Neural progenitor cell (in vitro differentiated cells): ENCODE data around the gene LRRC28. TPM values are rescaled to one million over a fixed set of nuclear protein-coding genes. Genes with fewer than 3 reads are reported as not detected.

Source experiments
- DNase-seq: peaks from one replicate; pipeline ENCODE4 v3.0.0-alpha.2; 2016; ENCODE audit warnings: low spot score
- H2AFZ ChIP-seq: fragments of 200-600 bp; sonication (generic); replicated peaks from 2 replicates; pipeline ENCODE4 v1.6.1; 2016; ENCODE audit warnings: antibody characterized with exemption
- H3F3A ChIP-seq: fragments of 200-600 bp; sonication (generic); 2 replicates; pipeline ENCODE4 v1.6.1; 2016; ENCODE audit warnings: antibody characterized with exemption, low read depth
- H3K27ac ChIP-seq: fragments of 200-600 bp; sonication (generic); 2 replicates; pipeline ENCODE4 v1.5.1; 2016; ENCODE audit warnings: mild to moderate bottlenecking
- H3K27me3 ChIP-seq: fragments of 200-600 bp; sonication (generic); 2 replicates; pipeline ENCODE4 v1.6.1; 2016; ENCODE audit warnings: mild to moderate bottlenecking, moderate library complexity
- H3K36me3 ChIP-seq: fragments of 200-600 bp; sonication (generic); 2 replicates; pipeline ENCODE4 v1.5.1; 2016
- H3K4me1 ChIP-seq: fragments of 200-600 bp; sonication (generic); 2 replicates; pipeline ENCODE4 v1.6.1; 2016; ENCODE audit warnings: mixed run types
- H3K4me2 ChIP-seq: fragments of 200-600 bp; sonication (generic); 2 replicates; pipeline ENCODE4 v1.6.1; 2016
- H3K4me3 ChIP-seq: fragments of 200-600 bp; sonication (generic); 2 replicates; pipeline ENCODE4 v1.5.1; 2016
- H3K79me2 ChIP-seq: fragments of 200-600 bp; sonication (generic); 2 replicates; pipeline ENCODE4 v1.6.1; 2016; ENCODE audit warnings: low read depth
- H3K9ac ChIP-seq: fragments of 200-600 bp; sonication (generic); 2 replicates; pipeline ENCODE4 v1.6.1; 2016
- H3K9me3 ChIP-seq: fragments of 200-600 bp; sonication (generic); 2 replicates; pipeline ENCODE4 v1.5.1; 2016; ENCODE audit warnings: low read depth
- H4K20me1 ChIP-seq: fragments of 200-600 bp; sonication (generic); 2 replicates; pipeline ENCODE4 v1.6.1; 2016; ENCODE audit warnings: low read depth
- H3K27ac Mint-ChIP-seq: 3 replicates; pipeline ENCODE4 v1.8.0; 2021; ENCODE audit warnings: mixed read lengths
- H3K27me3 Mint-ChIP-seq: 2 replicates; pipeline ENCODE4 v1.8.0; 2022; ENCODE audit warnings: low read depth, mild to moderate bottlenecking, inconsistent platforms, moderate library complexity, mixed read lengths; ENCODE audit not compliant: insufficient read depth
- H3K36me3 Mint-ChIP-seq: 3 replicates; pipeline ENCODE4 v1.8.0; 2021; ENCODE audit warnings: mixed read lengths
- H3K4me1 Mint-ChIP-seq: 3 replicates; pipeline ENCODE4 v1.8.0; 2021; ENCODE audit warnings: mixed read lengths
- H3K4me3 Mint-ChIP-seq: 3 replicates; pipeline ENCODE4 v1.8.0; 2021; ENCODE audit warnings: mild to moderate bottlenecking, moderate library complexity, mixed read lengths
- H3K9me3 Mint-ChIP-seq: 3 replicates; pipeline ENCODE4 v1.8.0; 2020; ENCODE audit warnings: mixed read lengths
- CTCF ChIP-seq: fragments of 200-600 bp; sonication (generic); IDR thresholded peaks from 2 replicates; pipeline ENCODE4 v1.5.1; 2017; ENCODE audit warnings: antibody characterized with exemption, mild to moderate bottlenecking
- EZH2 ChIP-seq: fragments of 200-600 bp; sonication (generic); IDR thresholded peaks from 2 replicates; pipeline ENCODE4 v1.6.1; 2017; ENCODE audit warnings: antibody characterized with exemption, mild to moderate bottlenecking, moderate library complexity
- EZH2phosphoT487 ChIP-seq: fragments of 200-600 bp; sonication (generic); IDR thresholded peaks from 2 replicates; pipeline ENCODE4 v1.6.1; 2017; ENCODE audit warnings: antibody characterized with exemption
- total RNA-seq: library from RNA; depleted of rRNA; stranded (reverse); fragments of >200 nt; gene quantifications from 2 replicates; pipeline ENCODE4 v1.2.3, GENCODE V29; 2015; ENCODE audit warnings: low replicate concordance

LRRC28 gene
- total RNA-seq, 1 donor from 2014 or later: 34.5 TPM

GRCh38 chr15:99333413-99333812 lies 82.1 kb downstream of the LRRC28 start:
- Histone ChIP-seq H4K20me1 (no peaks in the 10 kb centered on the region), H3K79me2 (no peaks in the 10 kb centered on the region), H3K9ac (no peak overlapping the region), H3K4me2 (no peak overlapping the region), H3K4me3 (no peak overlapping the region), H3K36me3 (no peaks in the 10 kb centered on the region), H3F3A (no peaks in the 10 kb centered on the region), H3K9me3 (no peaks in the 10 kb centered on the region), H2AFZ (no peak overlapping the region), H3K27me3 (no peaks in the 10 kb centered on the region), H3K4me1 (no peaks in the 10 kb centered on the region), H3K27ac (no peak overlapping the region)
- TF ChIP-seq EZH2 (no peak), EZH2phosphoT487 (no peak), CTCF (no peak)
- H3K9me3 Mint-ChIP-seq: no peaks in the 10 kb centered on the region
- H3K27ac Mint-ChIP-seq: no peak overlapping the region
- no peak for DNase-seq
- H3K27me3 Mint-ChIP-seq: no peaks in the 10 kb centered on the region
- no peaks in the 10 kb centered on the region for H3K36me3 Mint-ChIP-seq
- H3K4me3 Mint-ChIP-seq: no peak overlapping the region
- peaks cover 25% of the 10 kb centered on the region for H3K4me1 Mint-ChIP-seq

- no peak overlapping the region for H3K27ac ChIP-seq
- DNase-seq: peak; percentile 36
- Mint-ChIP-seq H3K9me3 (no peaks in the 10 kb centered on the region), H3K4me1 (peaks cover 25% of the 10 kb centered on the region), H3K27ac (no peak overlapping the region), H3K4me3 (no peak overlapping the region), H3K27me3 (no peaks in the 10 kb centered on the region), H3K36me3 (no peaks in the 10 kb centered on the region)
- no peaks in the 10 kb centered on the region for H4K20me1 ChIP-seq
- no peak overlapping the region for H3K9ac ChIP-seq
- H2AFZ ChIP-seq: no peak overlapping the region
- H3K4me1 ChIP-seq: no peaks in the 10 kb centered on the region
- TF ChIP-seq CTCF: no peak
- TF ChIP-seq EZH2: no peak
- TF ChIP-seq EZH2phosphoT487: no peak
- H3K79me2 ChIP-seq: no peaks in the 10 kb centered on the region
- H3K36me3 ChIP-seq: no peaks in the 10 kb centered on the region
- H3K4me3 ChIP-seq: no peak overlapping the region
- no peaks in the 10 kb centered on the region for H3K9me3 ChIP-seq
- no peak overlapping the region for H3K4me2 ChIP-seq
- H3F3A ChIP-seq: no peaks in the 10 kb centered on the region
- H3K27me3 ChIP-seq: no peaks in the 10 kb centered on the region
Measured at GRCh38 chr15:99333981-99334380, 82.7 kb downstream of the LRRC28 start.

GRCh38 chr15:99335508-99335907 lies 84.2 kb downstream of the LRRC28 start:
- TF ChIP-seq EZH2 (no peak), CTCF (no peak), EZH2phosphoT487 (no peak)
- H3K9ac ChIP-seq: no peak overlapping the region
- no peak overlapping the region for H3K27ac ChIP-seq
- DNase-seq: no peak
- no peaks in the 10 kb centered on the region for H4K20me1 ChIP-seq
- Mint-ChIP-seq H3K36me3 (no peaks in the 10 kb centered on the region), H3K4me3 (no peak overlapping the region), H3K9me3 (no peaks in the 10 kb centered on the region), H3K27me3 (no peaks in the 10 kb centered on the region), H3K4me1 (peaks cover 25% of the 10 kb centered on the region), H3K27ac (no peak overlapping the region)
- H3K27me3 ChIP-seq: no peaks in the 10 kb centered on the region
- H2AFZ ChIP-seq: no peak overlapping the region
- no peaks in the 10 kb centered on the region for H3F3A ChIP-seq
- no peaks in the 10 kb centered on the region for H3K4me1 ChIP-seq
- no peak overlapping the region for H3K4me2 ChIP-seq
- H3K79me2 ChIP-seq: no peaks in the 10 kb centered on the region
- no peak overlapping the region for H3K4me3 ChIP-seq
- no peaks in the 10 kb centered on the region for H3K36me3 ChIP-seq
- H3K9me3 ChIP-seq: no peaks in the 10 kb centered on the region
